Right cardiac atrium (tissue), 5 donors: Measurements from ENCODE around the gene DNAH12. TPM values are rescaled to one million over a fixed set of nuclear protein-coding genes. Genes with fewer than 3 reads are reported as not detected.

Experiments used
- ATAC-seq, 2 donors: fragments of 200-7000 bp; cut with Tn5 transposase; one replicate each; pipeline versions ENCODE4 v1.8.0 to v1.9.1; 2020; ENCODE audit warnings: moderate library complexity in 2 of 2, mild to moderate bottlenecking in 1 of 2
- DNase-seq, 3 donors: peaks; one replicate each; pipeline ENCODE4 v3.0.0-alpha.2; 2020
- H3K27ac ChIP-seq: one replicate; pipeline ENCODE4 v1.5.1; 2013; ENCODE audit warnings: mild to moderate bottlenecking, low read length, control low read depth, moderate library complexity
- H3K27me3 ChIP-seq: one replicate; pipeline ENCODE4 v1.6.1; 2013; ENCODE audit not compliant: control insufficient read depth, insufficient read depth
- H3K4me1 ChIP-seq: one replicate; pipeline ENCODE4 v1.6.1; 2013; ENCODE audit warnings: low read length; ENCODE audit not compliant: control insufficient read depth, insufficient read depth
- H3K4me3 ChIP-seq: one replicate; pipeline ENCODE4 v1.5.1; 2013; ENCODE audit warnings: low read length, control low read depth
- H3K9me3 ChIP-seq: one replicate; pipeline ENCODE4 v1.6.1; 2013; ENCODE audit warnings: low read length; ENCODE audit not compliant: control insufficient read depth
- WGBS: extraction: QIAGEN DNeasy Blood & Tissue Kit; methylation state at CpG from one replicate; pipeline ENCODE4 v1.1.7; 2013; 5-methylcytosine and 5-hydroxymethylcytosine counted together
- intact Hi-C, 4 donors: fragments of 100-400 bp; cut with DNase I; formaldehyde crosslinking; loops; one replicate each; pipeline versions ENCODE4 v1.11.0 to v1.14.0; 2022 to 2023
- polyA plus RNA-seq: library from polyadenylated mRNA; stranded (reverse); fragments of 200-250 nt; gene quantifications from one replicate; pipeline ENCODE4 v1.2.3, GENCODE V29; 2013
- total RNA-seq, 4 donors: library from RNA; stranded (reverse); fragmentation: NEBNext Ultra II Directional; extraction: Animal tissue kit (Norgen Biotek cat#: 25700); gene quantifications; one replicate each; pipeline ENCODE4 v1.2.1, GENCODE V29; 2021
- donor health status: healthy with polysubstance abuse.
- donor health status: DM: no; HTN: yes; CAD: no.
- donor health status: DM: no; HTN: no; CAD: no.
- donor health status: DM: no; HTN: yes; CAD: no; lungs with severe emphysema.
- donor health status: DM: yes; HTN: yes; CAD: no.

Gene DNAH12
- total and polyA plus RNA-seq, 5 donors: 0.06 to 0.19 (median 0.09) TPM; not detected in 2

DNA sequence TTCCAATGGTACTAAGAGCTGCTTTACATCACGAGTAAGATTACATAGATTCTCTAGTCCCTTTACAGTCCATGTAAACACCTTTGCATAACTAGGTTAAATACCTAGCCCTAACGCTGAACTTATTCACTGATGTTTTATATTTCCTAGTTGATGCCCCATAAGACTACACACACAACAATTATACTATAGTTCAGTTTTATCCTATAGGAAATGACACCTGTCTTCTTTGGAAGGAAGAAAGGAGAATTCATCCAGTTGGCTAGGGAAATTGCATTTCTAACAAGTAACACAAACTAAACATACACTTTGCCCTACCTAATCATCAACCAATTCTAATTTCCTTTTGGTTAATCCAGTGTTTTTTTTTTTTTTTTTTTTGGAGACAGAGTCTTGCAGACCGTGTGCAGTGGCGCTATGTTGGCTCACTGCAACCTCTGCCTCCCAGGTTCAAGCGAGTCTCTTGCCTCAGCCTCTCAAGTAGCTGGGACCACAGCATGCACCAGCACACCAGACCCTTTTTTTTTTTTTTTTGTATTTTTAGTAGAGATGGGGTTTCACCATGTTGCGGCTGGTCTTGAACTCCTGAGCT lies 25.8 kb upstream of the DNAH12 start:
- H3K9me3 ChIP-seq: no peaks in the 10 kb centered on the region
- no peak overlapping the region for H3K4me3 ChIP-seq
- no peak for DNase-seq
- H3K27me3 ChIP-seq: no peaks in the 10 kb centered on the region
- H3K27ac ChIP-seq: no peak overlapping the region
- intact Hi-C loops: no loop called here
- no peak for ATAC-seq
- H3K4me1 ChIP-seq: no peaks in the 10 kb centered on the region
- WGBS: 92% methylated on average over 5 of the region's 6 CpGs

DNA sequence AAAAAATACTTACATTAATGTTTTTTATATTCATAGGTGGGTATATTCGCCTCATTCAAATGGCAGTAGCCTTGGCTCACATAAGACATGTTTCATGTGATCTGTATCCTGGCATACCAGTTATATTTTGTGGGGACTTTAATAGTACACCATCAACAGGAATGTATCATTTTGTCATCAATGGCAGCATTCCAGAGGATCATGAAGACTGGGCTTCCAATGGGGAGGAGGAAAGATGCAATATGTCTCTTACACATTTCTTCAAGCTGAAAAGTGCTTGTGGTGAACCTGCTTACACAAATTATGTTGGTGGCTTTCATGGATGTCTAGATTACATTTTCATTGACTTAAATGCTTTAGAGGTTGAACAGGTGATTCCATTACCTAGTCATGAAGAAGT lies 15.4 kb upstream of the DNAH12 start:
- H3K27me3 ChIP-seq: no peaks in the 10 kb centered on the region
- DNase-seq: no peak
- no peak overlapping the region for H3K27ac ChIP-seq
- ATAC-seq: no peak
- WGBS: 96% methylated on average over 1 of the region's 1 CpG
- no peaks in the 10 kb centered on the region for H3K9me3 ChIP-seq
- peaks cover 7% of the 10 kb centered on the region for H3K4me1 ChIP-seq
- no peak overlapping the region for H3K4me3 ChIP-seq
- intact Hi-C loops: loop anchor here in 1 of 4 donors (5.0 kb wide), 1 partner anchor 38 kb away; the partner anchor contains the start of gene ARF4

DNA sequence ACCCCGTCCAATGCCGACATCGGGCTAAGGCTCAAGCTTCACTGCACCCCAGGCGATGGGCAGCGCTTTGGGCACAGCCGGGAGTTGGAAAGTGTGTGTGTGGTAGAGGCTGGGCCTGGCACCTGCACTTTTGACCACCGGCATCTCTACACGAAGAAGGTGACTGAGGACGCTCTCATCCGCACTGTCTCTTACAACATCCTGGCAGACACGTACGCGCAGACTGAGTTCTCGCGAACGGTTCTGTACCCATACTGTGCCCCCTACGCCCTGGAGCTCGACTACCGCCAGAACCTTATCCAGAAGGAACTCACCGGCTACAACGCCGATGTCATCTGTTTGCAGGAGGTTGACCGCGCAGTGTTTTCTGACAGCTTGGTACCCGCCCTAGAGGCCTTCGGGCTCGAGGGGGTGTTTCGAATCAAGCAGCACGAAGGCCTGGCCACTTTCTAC lies 13.0 kb upstream of the DNAH12 start:
- H3K27ac ChIP-seq: peak overlapping the region; percentile 92
- DNase-seq (peak in 1 of 3 donors; percentile 17), ATAC-seq (peak in 1 of 2 donors; percentile 15)

DNA sequence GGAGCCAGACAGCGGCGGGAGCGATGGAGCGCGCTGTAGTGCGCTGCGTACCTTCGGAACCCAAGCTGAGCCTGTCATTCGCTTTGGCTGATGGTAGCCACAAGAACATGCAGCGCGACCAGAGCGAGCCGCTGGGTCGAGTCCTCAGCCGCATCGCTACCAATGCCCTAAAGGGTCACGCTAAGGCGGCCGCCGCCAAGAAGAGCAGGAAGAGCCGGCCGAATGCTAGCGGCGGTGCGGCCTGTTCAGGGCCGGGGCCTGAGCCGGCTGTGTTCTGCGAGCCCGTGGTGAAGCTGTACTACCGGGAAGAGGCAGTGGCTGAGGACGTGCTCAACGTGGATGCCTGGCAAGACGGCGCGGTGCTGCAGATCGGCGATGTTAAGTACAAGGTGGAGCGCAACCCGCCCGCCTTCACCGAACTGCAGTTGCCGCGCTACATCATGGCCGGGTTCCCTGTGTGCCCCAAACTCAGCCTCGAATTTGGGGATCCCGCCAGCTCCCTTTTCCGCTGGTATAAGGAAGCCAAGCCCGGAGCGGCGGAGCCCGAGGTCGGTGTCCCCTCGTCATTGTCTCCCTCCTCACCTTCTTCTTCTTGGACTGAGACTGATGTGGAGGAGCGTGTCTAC lies 12.4 kb upstream of the DNAH12 start:
- peak overlapping the region; percentile 92 for H3K27ac ChIP-seq
- H3K4me3 ChIP-seq: peak overlapping the region; percentile 81
- DNase-seq: peak in 2 of 3 donors; percentile 24 to 73
- intact Hi-C loops: loop anchor here in 1 of 4 donors (5.0 kb wide), 1 partner anchor 41 kb away; the partner anchor contains the start of gene ARF4
- no peaks in the 10 kb centered on the region for H3K9me3 ChIP-seq
- ATAC-seq: peak; percentile 49 to 72
- H3K4me1 ChIP-seq: peaks cover 7% of the 10 kb centered on the region
- WGBS: under 1% methylated on average over 54 of the region's 54 CpGs
- no peaks in the 10 kb centered on the region for H3K27me3 ChIP-seq

More for the DNA sequence above, 13.0 kb upstream of the DNAH12 start:
- intact Hi-C loops: loop anchor here in 1 of 4 donors (5.0 kb wide), 1 partner anchor 40 kb away; the partner anchor contains the start of gene ARF4
- WGBS: 1% methylated on average over 29 of the region's 29 CpGs
- peak overlapping the region; percentile 81 for H3K4me3 ChIP-seq
- H3K27me3 ChIP-seq: no peaks in the 10 kb centered on the region
- peaks cover 7% of the 10 kb centered on the region for H3K4me1 ChIP-seq
- H3K9me3 ChIP-seq: no peaks in the 10 kb centered on the region

DNA sequence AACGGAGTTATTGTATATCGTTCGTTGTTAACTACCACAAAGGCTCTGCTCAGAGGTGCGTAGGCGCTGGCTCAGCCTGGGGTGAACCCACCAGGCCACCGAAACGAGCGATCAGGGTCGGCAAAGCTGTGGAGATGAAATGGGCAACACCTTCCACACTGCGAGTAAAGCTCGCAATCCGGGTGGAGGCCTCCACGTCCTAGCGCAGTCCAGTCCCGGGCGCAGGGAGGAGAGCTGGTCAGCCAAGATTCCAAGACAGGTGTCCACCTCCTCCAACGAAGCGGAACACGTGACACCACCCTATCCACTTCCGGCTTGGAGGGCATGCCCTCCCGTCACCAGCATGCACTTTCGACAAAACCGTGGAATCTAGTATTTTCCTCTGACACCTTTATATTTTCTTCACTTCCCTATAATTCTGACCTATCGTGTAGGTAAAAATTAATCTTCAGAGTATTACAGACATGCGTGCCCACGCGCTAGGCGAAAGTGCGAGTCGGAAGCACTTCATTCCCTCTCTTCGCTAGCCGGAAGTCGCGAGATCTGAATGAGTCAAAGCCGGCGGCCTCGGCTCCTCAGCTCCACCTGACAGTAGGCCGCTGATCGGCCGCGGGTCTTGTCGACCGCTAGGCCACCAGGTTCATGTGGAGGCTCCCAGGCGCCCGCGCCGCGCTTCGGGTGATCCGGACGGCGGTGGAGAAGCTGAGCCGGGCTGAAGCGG lies 11.8 kb upstream of the DNAH12 start, which contains the start of gene PDE12:
Gene PDE12 (plus strand): TSS at position 537 of the 721 bp plus-strand sequence. CDS start 106 bp downstream, at position 643.
- WGBS: under 1% methylated on average over 54 of the region's 54 CpGs
- Histone ChIP-seq H3K9me3 (no peaks in the 10 kb centered on the region), H3K4me1 (peaks cover 7% of the 10 kb centered on the region), H3K4me3 (peak within 1 kb of the TSS; percentile 81), H3K27me3 (no peaks in the 10 kb centered on the region), H3K27ac (peak within 1 kb of the TSS; percentile 92)
- ATAC-seq: peak; percentile 96
- intact Hi-C loops: loop anchor here in 1 of 4 donors (5.0 kb wide), 1 partner anchor 41 kb away; the partner anchor contains the start of gene ARF4
- peak; percentile 85 to 92 (median 90) for DNase-seq

DNA sequence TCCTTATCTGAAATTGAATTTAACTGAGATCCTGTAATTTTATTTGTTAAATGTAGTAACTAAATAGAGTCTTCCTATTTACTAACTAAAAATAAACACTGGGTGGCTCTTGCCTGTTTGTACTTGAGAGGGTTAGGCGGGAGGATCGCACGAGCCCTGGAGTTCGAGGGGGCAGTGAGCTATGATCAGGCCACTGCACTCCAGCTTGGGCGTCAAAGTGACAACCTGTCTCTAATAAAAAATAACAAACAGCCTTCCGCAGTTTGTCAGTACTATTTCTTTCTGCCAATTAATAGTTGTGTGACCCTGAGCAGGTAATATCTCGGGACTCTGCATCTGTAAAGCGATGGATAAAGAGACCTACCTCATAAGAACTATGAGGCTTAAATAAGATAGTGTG lies 11.2 kb upstream of the DNAH12 start:
- Histone ChIP-seq H3K27me3 (no peaks in the 10 kb centered on the region), H3K27ac (peak overlapping the region; percentile 92), H3K4me1 (peaks cover 7% of the 10 kb centered on the region), H3K9me3 (no peaks in the 10 kb centered on the region), H3K4me3 (peak overlapping the region; percentile 81)
- intact Hi-C loops: loop anchor here in 1 of 4 donors (5.0 kb wide), 1 partner anchor 42 kb away; the partner anchor contains the start of gene ARF4
- ATAC-seq (no peak), DNase-seq (no peak)
- WGBS: 34% methylated on average over 8 of the region's 8 CpGs

DNA sequence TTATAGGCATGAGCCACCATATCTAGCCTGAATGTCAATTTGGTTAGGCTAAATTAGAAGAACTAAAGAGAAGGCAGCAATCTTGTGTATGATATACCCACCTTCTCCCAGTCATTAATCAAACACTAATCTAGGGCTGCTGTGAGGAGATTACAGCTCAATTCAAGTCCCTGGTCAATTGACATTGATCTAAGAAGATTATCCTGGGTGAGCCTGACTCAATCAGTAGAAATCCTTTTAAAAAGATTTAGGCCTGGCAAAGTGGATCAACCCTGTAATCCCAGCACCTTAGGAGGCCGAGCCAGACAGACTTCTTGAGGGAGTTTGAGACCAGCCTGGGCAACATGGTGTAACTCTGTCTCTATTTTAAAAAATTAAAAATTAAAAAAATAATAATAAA lies 2.5 kb upstream of the DNAH12 start:
- WGBS: 94% methylated on average over 1 of the region's 1 CpG
- Histone ChIP-seq H3K9me3 (no peaks in the 10 kb centered on the region), H3K4me1 (peaks cover 4% of the 10 kb centered on the region), H3K27ac (no peak overlapping the region), H3K4me3 (no peak overlapping the region), H3K27me3 (no peaks in the 10 kb centered on the region)
- intact Hi-C loops: no loop called here
- ATAC-seq (no peak), DNase-seq (no peak)

DNA sequence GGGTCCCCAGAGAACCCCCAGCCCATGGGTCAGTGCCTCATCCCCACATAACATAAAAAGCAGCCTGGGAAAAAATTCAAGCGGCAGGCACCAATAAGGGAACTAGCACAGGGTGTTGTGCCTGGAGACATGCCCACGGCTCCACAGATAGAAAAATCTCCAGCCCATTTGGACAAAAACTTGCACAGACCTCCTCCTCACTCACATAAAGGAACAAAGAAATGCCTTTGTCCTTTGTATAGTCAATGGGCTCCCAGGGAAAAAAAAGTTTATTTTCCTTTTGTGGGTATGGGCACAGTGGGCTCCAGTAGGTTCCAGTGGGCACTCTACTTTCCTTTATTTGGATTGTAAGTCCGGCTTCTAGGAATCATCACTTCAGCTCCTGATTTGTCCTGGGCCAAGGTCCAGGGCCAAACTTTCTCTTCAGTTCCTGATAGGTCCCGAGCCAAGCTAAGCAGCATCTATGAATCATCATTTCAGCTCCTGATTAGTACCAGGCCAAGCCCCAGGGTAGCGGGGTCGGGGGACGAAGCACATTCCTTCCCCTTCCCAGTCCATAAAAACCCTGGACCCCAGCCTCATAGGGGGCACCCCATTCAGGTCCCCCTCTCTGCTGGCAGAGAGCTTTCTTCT lies 1.6 kb upstream of the DNAH12 start:
- Histone ChIP-seq H3K9me3 (no peaks in the 10 kb centered on the region), H3K4me3 (no peak overlapping the region), H3K27me3 (no peaks in the 10 kb centered on the region), H3K4me1 (peaks cover 4% of the 10 kb centered on the region), H3K27ac (no peak overlapping the region)
- 28% methylated on average over 7 of the region's 7 CpGs for WGBS
- ATAC-seq: peak; percentile 91 to 96
- DNase-seq: peak; percentile 42 to 69 (median 62)
- intact Hi-C loops: no loop called here

DNA sequence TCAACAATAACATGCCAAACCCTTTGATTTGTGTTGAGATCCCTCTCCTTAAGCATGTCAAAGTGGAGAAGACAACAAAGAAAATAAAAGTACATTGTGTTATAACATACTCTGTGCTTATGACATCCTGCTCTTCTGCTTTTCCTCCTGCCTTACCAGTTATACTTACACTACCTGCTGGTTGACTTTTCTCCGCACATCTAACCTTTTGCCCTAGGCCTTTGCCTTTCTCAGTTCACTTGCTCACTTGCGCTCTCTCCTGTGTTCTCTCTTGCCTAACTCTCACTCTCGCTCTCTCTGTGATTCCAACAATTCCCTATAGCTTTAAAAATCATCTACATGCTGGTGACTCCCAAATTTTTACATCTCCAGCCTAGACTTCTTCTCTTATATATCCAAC lies 5.7 kb downstream of the DNAH12 start:
- H3K27ac ChIP-seq: no peak overlapping the region
- intact Hi-C loops: no loop called here
- DNase-seq (no peak), ATAC-seq (no peak)
- H3K4me1 ChIP-seq: no peaks in the 10 kb centered on the region
- no peak overlapping the region for H3K4me3 ChIP-seq
- WGBS: 91% methylated on average over 3 of the region's 3 CpGs
- H3K9me3 ChIP-seq: no peaks in the 10 kb centered on the region
- H3K27me3 ChIP-seq: no peaks in the 10 kb centered on the region

DNA sequence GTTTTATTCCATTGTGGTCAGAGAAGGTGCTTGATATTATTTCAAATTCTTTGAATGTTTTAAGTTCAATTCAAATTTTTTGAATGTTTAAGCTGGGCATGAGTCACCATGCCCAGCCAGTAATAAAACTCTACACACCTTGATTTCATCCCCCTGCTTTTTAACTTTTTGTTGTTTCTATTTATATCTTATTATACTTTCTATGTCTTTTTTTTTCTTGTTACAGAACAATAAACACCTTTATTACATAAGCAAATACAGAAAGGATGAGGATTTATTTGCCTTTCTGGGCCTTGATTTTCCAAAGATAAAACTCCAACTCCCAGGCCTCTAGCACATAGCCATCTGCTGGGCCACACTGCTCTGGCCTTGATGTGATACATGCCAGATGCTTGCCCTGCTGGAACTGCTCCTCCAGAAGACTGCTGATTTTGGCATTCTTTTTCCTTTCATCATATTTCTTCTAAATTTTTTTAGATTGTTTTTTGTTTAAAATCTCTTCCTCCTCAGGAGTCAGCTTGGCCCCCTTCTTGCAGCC lies 14.0 kb downstream of the DNAH12 start:
- Histone ChIP-seq H3K9me3 (no peaks in the 10 kb centered on the region), H3K27ac (no peak overlapping the region), H3K4me1 (no peaks in the 10 kb centered on the region), H3K27me3 (no peaks in the 10 kb centered on the region), H3K4me3 (no peak overlapping the region)
- intact Hi-C loops: no loop called here
- DNase-seq (no peak), ATAC-seq (no peak)
